GM15510 (cell line): Measurements from ENCODE around the gene EEF1G.

Source experiments
- POLR2A ChIP-seq: IDR thresholded peaks from 3 replicates; pipeline ENCODE4 v1.6.1; 2011; ENCODE audit warnings: borderline replicate concordance; ENCODE audit not compliant: insufficient read length; ENCODE audit errors: extremely low read depth

Gene EEF1G

DNA sequence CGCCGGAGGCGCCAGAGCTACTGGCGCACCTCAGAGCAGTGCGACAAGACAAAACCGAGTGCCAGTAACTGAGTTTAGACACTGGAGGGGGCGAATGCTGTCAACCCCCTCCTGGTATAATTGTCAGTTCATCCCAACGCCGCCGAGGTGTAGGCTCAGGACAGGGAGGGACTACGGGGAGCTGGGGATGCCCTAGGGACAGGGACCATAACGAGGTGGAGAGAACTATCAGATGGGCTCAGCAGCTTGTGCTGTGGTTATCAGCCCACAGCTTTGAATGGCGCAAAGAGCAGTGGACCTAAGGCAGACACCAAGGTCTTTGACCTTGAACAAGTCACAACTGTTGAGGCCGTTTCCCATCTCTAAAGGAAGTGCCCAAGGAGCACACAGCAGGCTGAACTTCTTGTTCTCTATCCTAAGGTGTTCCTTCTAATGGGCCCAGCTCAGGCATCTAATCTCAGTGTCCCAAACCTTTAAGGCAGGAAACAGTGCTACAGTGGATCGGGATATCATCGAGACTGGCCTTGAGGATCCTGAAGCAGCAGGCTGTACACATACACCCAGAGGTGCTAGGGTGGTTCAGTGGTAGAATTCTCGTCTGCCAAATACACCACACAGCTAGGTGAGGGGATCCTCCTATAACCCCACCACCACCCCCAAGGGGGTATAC is 18.6 kb upstream of the EEF1G start:
- TF ChIP-seq POLR2A = peak; percentile 12

DNA sequence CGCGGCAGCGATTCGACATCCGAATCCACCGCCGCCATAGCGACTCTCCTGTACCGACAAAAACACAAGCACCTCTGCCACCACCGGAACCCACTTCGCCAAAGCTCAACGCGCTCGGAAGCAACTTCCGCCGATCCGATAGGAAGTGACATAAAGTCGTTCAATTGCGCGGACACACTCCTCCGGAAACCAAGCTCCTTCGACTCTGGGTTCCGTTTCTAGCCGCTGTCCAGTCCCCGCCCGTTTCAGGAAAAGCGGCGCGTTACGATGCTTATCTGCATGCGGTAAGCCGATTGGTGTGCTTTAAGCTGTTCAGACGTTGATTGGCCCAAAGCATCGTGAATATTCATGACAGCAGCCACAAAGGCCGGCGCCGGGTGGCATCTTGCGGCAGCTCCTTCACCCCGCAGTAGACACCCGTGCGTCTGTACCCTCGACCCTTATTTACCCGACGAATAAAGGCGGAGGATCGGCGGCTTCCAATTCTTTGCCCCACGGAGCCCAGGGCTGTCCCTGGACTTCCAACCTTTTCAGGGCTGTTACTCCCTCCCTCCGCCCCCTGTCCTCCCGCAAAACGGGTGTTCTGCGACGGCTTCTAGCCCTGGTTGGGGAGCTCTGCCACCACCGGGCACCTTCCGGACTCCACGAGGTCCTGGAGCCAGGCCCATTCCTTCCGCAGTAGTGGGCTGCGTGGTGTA is 17.9 kb upstream of the EEF1G start, which contains the start of gene TUT1:
Gene TUT1, minus strand, starts transcription at position 76 of the 698 bp plus-strand sequence. Its CDS starts 38 bp downstream, at position 38.
- TF ChIP-seq POLR2A = peak; percentile 95

DNA sequence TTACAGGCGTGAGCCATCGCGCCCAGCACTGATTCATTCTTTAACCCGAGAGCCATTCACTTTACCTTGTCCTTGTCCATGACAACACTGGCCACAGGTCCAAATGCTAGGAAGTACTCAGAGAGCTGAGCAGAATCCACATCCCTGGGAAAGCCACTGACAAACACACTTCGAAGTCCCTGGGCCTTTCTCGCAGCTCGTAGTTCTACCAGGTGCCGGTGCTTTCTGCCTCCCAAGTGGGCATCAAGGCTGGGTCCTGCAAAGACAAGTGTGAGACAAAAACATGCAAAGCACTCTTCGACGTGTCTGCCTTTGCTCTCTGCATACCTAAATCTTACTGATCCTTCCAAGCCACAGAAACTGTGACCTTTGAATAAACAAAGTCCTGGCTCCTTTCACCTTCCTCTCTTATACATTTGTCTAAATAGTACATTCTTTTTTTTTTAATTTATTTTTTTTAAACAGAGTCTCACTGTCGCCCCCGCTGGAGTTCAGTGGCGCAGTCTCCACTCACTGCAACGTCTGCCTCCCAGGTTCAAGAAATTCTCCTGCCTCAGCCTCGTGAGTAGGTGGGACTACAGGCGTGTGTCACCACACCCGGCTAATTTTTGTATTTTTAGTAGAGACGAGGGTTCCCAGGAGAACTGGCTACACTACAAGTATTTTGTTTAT is 15.4 kb upstream of the EEF1G start:
- TF ChIP-seq POLR2A = no peak

DNA sequence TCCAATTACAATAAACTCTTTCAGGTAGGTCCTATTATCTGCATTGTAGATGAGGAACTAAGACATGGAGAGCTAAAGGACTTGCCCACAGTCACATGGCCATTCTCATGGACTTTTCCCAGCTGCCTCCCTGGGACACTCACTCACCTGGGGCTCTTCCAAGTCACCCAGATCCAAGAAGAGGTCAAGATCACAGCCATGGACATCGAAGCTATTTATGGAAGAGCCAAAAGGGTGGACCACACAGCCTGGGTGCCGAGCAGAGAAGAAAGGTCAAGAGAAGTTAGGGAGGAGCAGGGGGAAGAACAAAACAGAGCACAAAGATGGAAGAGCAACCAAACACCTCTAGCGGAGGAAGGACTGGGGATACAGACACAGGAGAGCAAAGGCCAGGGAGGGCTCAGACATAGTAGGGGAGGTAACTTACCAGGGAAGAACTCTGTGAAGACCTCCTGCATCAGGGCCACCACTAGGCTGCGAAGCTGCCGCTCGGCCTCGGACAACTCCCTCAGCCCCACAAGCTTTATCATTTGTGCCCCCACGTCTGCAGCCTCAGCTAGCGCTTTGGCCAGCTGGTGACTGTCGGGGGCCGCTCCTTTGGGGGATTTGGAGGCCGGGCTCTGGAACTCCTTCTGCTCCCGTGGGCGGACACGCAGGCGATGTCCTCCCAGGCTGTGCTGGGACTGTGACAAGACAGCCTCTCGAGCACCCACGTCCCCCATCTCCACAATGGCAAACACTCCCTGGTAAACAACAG is 7.4 kb upstream of the EEF1G start:
- no peak for TF ChIP-seq POLR2A

DNA sequence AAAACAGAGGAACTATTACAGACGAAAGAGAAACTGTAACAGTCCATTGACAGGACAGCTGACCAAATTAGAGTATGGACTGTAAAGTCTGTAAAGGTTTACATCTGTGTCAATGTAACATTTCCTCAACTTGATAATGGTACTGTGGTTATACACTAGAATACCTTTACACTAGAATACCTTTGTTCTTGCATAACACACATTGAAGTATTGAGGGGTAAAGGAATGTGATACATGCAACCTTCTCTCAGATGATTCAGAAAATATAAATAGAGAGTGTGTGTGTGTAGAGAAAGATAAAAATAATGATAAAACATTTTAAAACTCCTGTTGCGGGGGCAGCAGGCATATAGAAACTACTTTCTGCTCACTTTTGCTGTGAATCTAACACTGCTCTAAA is 5.6 kb upstream of the EEF1G start:
- TF ChIP-seq POLR2A = no peak

DNA sequence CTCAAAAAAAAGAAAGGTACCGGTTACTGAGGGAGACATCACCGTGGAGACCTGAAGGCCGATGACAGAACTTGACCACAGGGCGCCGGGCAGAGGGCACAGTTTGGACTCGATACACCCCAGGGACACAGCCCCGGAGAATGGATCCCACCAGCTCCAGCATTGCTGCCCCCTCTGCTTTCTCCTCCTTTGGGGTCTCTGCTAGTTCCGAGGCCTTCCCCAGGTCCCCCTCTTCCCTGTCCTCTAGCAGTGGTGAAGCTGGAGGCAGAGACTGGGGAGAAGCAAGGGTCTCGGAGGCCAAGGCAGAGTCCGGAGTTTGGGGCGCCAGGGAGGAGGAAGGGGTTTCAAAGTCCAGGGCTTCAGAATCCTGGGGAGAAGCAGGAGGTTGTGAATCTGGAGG is 4.8 kb upstream of the EEF1G start:
- TF ChIP-seq POLR2A = no peak

DNA sequence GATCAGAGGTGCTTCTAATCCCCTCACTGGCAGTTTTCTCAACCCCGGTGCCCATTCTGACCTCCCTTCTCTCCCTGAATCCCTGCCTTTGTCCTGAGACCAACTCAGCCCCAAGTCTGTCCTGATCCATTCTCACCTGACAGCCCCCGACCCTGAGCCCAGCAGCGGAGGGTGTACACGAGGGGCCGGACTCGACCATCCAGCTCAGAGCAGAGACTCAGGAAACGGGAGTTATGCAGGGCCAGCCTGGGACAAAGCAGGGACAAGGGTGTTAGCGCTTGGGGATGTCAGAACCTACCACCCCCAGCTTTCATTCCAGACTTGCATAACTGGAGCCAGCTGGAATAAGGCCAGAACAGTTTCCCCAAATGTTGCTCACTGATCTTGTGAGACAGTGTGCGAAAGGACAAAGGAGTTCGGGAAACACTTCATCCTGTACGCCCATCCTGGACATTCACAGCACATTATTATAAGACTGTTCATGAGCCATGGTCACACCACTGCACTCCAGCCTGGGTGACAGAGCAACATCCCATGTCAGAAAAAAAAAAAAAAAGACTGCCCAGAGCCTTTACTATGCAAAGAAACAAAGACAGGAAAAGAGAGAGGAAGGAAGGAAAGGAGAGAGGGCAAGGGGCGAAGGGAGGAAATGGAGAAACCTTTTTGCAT is 3.5 kb upstream of the EEF1G start:
- no peak for TF ChIP-seq POLR2A

DNA sequence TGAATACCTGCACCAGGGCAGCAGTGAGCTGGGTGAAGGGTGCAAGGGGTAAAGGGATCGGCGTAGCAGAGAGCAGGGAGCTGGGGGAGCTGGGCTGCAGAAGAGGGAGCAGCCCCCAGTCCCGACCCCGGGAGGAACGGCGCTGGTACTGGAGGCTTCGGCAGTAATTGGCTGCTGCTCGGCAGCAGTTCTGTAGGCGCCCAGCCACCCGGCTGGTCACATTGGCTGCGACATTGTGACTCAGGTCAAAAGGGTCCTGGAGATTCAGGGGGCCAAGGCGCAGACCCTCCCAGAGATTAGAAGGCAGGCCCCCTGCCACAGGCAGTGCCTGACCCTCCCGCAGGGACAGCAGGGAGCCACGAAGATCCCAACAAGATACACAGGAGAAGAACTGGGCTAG is 2.1 kb upstream of the EEF1G start:
- TF ChIP-seq POLR2A = no peak

DNA sequence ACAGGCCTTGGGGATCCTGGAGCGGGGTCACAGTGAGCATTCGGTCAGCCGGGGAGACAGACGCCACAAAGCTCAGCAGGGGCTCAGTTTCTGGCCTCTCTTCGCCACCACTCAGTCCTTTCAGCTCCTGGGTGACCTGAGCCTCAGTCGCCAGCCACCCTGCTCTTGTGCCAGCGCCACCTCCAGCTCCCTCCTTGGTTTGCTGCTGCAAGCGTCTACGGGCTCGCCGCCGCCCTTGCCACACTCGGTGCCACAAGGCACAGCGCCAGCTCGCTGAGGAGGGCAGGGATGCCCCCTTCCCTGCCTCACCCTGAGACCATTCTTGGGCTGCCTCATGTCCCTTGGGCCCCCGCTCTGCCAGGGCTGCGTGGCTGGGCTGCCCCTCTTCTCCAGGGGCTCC is 1.5 kb upstream of the EEF1G start:
- TF ChIP-seq POLR2A = no peak

DNA sequence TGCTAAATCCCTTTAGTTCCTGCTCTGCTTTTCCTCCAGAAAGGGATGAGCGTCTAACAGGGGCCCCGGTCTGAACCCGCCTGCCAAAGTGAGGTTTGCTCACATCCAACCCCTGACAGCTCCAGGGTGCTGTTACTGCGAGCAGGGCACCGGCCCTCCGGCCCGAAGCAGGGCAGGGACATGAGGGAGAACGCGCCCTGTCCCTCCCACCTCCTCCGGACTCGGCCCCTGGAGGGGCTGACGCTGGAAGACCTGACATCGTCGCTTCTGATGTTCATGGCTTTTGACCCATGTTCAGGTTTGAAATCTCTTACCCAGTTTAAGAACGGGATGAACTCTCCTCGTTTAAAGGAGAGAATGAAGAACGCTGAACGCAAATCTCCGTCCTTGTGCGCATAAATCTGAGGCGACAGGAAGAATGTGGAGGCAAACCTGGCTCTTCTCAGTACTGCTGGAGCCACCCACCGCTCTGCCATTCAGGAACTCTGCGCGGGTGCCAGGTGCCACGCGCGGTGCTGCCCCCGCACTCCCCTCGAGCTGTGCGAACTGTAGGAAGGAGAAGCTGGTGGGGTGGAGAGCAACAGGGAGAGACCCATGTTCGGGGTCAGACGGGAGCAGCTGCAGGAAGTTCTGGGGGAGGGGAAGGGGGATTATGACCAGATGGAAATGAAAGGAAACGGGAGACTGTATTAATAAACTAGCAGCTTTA is 826 bp upstream of the EEF1G start:
- TF ChIP-seq POLR2A = no peak

DNA sequence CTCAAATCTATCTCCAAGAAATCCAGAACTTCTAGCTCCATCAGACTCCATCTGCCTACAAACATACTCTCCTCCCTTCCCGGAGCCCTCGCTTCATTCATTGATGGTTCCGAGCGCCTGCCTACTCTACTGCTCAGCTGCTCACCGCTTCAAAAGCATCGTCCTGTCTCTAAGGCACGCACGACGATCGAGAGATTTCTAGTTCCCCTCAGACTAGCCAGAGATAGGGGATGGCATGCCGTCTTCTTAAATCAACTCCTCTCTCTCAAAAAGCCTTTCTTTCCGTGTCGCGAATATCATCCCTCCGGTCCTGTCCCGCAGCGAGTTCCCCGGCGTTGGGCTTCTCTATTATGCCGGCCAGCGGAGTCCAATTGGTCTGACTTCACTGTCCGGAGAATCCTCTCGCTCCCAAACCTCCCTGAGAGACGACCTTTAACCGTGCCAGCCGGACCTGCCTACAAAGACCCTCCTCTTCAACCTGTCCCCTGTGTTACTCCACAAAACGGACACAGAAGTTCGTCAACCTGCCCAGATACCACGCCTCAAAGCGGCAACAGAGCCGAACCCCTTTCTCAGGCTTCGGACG is 592 bp downstream of the EEF1G start:
- TF ChIP-seq POLR2A = no peak

DNA sequence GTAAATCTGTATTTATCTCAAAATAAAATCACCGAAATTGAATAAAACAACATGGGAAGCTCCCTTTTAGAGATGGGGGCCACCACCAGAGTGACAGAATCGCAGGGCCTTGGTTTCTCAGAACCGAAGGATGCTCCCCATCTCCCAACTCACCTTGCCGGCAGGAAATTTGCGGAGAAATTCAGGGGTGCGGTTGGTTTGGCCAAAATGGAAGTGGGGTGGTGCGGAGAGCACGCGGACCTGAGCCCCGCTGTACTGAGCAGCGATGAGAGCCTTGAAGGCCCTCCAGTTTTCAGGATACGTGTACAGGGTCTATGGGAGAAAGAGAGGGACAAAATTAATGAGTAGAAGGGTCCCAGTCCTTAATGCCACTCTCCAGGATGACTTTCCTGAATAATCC is 1.3 kb downstream of the EEF1G start:
- TF ChIP-seq POLR2A = no peak

DNA sequence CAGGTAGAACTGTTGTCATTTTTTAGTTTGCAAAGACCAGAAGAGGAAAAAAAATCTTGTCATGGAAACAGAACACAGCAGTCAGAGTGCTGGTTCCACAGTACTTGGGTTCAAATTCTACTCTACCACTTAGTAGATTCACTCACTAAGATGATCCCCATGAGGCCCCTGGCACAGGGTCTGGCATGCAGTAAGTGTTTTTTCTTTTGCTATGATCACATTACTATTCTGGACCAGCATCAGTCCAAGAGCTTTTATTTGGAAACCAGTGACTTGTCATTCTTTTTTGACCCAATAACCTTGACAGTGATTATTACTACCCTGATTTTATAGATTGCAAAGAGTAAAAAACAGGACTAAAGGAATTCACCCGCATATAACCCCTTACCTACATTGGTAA is 4.1 kb downstream of the EEF1G start:
- TF ChIP-seq POLR2A = no peak

DNA sequence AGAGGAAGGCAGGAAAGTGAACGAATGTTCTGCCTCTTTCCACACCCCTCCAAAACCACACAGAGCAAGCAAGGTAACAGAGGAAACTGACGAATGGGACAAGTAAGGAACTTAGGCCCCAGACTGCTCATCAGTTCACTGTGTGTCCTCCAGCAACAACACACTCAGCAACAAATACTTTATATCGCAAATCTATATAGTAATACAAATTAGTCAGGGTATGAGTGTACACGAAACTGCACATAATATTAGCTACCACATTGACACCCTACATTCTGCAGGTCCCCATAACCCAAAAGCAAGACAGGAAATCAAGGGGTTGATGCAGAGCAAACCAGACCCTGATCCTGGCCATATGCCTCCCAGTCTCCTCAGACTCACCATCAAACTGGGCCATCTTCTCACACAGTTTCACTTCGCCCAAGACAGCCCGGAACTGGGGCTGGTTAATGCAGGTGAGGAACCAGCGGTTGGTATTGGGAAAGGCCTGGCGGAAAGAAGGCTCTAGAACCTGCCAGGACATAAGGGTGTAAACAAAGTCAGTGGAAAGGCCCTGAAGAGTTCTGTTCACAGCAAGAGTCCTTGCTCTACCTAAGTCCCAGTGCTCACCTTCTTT is 6.6 kb downstream of the EEF1G start:
- no peak for TF ChIP-seq POLR2A

DNA sequence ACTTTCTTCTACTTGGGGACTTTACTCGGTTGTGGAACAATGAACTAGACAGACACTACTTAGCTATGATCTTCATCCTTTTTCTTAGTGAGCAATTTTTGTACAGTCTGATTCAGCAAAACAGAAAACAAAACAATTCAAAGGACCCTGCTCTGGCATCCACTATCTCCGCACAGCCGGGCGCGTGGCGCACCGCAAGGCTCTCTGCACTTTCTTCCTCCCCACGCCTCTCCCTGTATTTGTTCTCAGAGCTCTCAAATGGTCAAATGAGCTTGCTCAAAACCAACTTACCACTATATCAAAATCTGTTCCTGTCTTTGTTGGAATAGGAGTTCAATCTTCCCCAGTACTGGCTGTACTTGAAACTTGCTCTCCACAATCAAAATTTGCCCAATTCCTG is 7.4 kb downstream of the EEF1G start:
- no peak for TF ChIP-seq POLR2A
